Iris pigment epithelial cell (primary cell): ENCODE data around the gene TRIM74.
"Not testable (repeated sequence)": the region's sequence is repeated elsewhere in the genome, so short reads cannot be mapped to it uniquely, and the experiment has no call there.

Experiments used
- DNase-seq: peaks from one replicate; pipeline ENCODE4 v3.0.0-alpha.2; 2011; ENCODE audit warnings: low read depth

The TRIM74 gene

GRCh38 chr7:72954563-72955198, 14.6 kb downstream of the TRIM74 start:
- DNase-seq = not testable (repeated sequence)

GRCh38 chr7:72953901-72954562, 15.2 kb downstream of the TRIM74 start:
- DNase-seq = not testable (repeated sequence)

GRCh38 chr7:72950432-72950831, 18.8 kb downstream of the TRIM74 start:
- not testable (repeated sequence) for DNase-seq

- DNase-seq = not testable (repeated sequence)
These were observed 19.6 kb downstream of the TRIM74 start for GRCh38 chr7:72949686-72950085.

- not testable (repeated sequence) for DNase-seq
These were observed 20.0 kb downstream of the TRIM74 start for GRCh38 chr7:72949276-72949675.

GRCh38 chr7:72948714-72949113, 20.6 kb downstream of the TRIM74 start:
- DNase-seq = not testable (repeated sequence)

- DNase-seq = not testable (repeated sequence)
These were observed 23.0 kb downstream of the TRIM74 start for GRCh38 chr7:72946130-72946745.

GRCh38 chr7:72945597-72945996, 23.7 kb downstream of the TRIM74 start:
- DNase-seq = not testable (repeated sequence)

GRCh38 chr7:72944937-72945336, 24.3 kb downstream of the TRIM74 start:
- not testable (repeated sequence) for DNase-seq

GRCh38 chr7:72942956-72943355, 26.3 kb downstream of the TRIM74 start:
- DNase-seq = not testable (repeated sequence)

- not testable (repeated sequence) for DNase-seq
These were observed 27.1 kb downstream of the TRIM74 start for GRCh38 chr7:72942022-72942705.

GRCh38 chr7:72928216-72928615, 41.0 kb downstream of the TRIM74 start:
- not testable (repeated sequence) for DNase-seq

- DNase-seq = not testable (repeated sequence)
These were observed 41.5 kb downstream of the TRIM74 start for GRCh38 chr7:72927791-72928190.

- peak; percentile 8 for DNase-seq
These were observed 43.6 kb downstream of the TRIM74 start for GRCh38 chr7:72925546-72926120.

- peak; percentile 87 for DNase-seq
These were observed 44.3 kb downstream of the TRIM74 start, which contains the start of gene POM121 for GRCh38 chr7:72924733-72925545. TSS of gene POM121 (plus strand) at chr7:72925095. CDS start at chr7:72925122, 27 bp downstream.

GRCh38 chr7:72924386-72924732, 44.9 kb downstream of the TRIM74 start:
- peak; percentile 16 for DNase-seq

GRCh38 chr7:72919256-72919775, 50.0 kb downstream of the TRIM74 start:
- DNase-seq = no peak

- peak; percentile 59 for DNase-seq
These were observed 54.3 kb downstream of the TRIM74 start for GRCh38 chr7:72914756-72915525.

GRCh38 chr7:72913750-72914149, 55.5 kb downstream of the TRIM74 start:
- not testable (repeated sequence) for DNase-seq

GRCh38 chr7:72911395-72911794, 57.9 kb downstream of the TRIM74 start:
- not testable (repeated sequence) for DNase-seq
